Measurements from ENCODE around the gene NOS3. TPM values are rescaled to one million over a fixed set of nuclear protein-coding genes. Genes with fewer than 3 reads are reported as not detected.

The NOS3 gene
- total RNA-seq, 1 donor from 2014 or later: 1.0 TPM

- H3K36me3 ChIP-seq (ENCODE audit: control insufficient read depth, insufficient read depth, low read length): no peaks in the 10 kb centered on the region
- no peak for TF ChIP-seq CTCF (IDR thresholded peaks at IDR 0.05; ENCODE audit: insufficient read depth, low read length, poor library complexity, severe bottlenecking)
- no peak overlapping the region for H3K4me3 ChIP-seq (ENCODE audit: low read depth, low read length)
- peaks cover 62% of the 10 kb centered on the region for H3K27me3 ChIP-seq (ENCODE audit: control insufficient read depth, insufficient read depth, low read length)
- DNase-seq (ENCODE audit: low read depth): no peak
These were observed 10.2 kb upstream of the NOS3 start for GRCh38 chr7:150980663-150981062.

GRCh38 chr7:150981644-150982043 is 9.2 kb upstream of the NOS3 start:
- H3K27me3 ChIP-seq (ENCODE audit: control insufficient read depth, insufficient read depth, low read length): peaks cover 59% of the 10 kb centered on the region
- DNase-seq (ENCODE audit: low read depth): no peak
- no peak overlapping the region for H3K4me3 ChIP-seq (ENCODE audit: low read depth, low read length)
- TF ChIP-seq CTCF (IDR thresholded peaks at IDR 0.05; ENCODE audit: insufficient read depth, low read length, poor library complexity, severe bottlenecking): no peak
- H3K36me3 ChIP-seq (ENCODE audit: control insufficient read depth, insufficient read depth, low read length): no peaks in the 10 kb centered on the region

GRCh38 chr7:150982351-150982750 is 8.5 kb upstream of the NOS3 start:
- H3K36me3 ChIP-seq (ENCODE audit: control insufficient read depth, insufficient read depth, low read length): no peaks in the 10 kb centered on the region
- DNase-seq (ENCODE audit: low read depth): no peak
- no peak overlapping the region for H3K4me3 ChIP-seq (ENCODE audit: low read depth, low read length)
- no peak for TF ChIP-seq CTCF (IDR thresholded peaks at IDR 0.05; ENCODE audit: insufficient read depth, low read length, poor library complexity, severe bottlenecking)
- peaks cover 56% of the 10 kb centered on the region for H3K27me3 ChIP-seq (ENCODE audit: control insufficient read depth, insufficient read depth, low read length)

GRCh38 chr7:150983893-150984368 is 6.9 kb upstream of the NOS3 start:
- Histone ChIP-seq H3K36me3 (ENCODE audit: control insufficient read depth, insufficient read depth, low read length) (no peaks in the 10 kb centered on the region), H3K27me3 (ENCODE audit: control insufficient read depth, insufficient read depth, low read length) (peaks cover 57% of the 10 kb centered on the region), H3K4me3 (ENCODE audit: low read depth, low read length) (no peak overlapping the region)
- TF ChIP-seq CTCF (IDR thresholded peaks at IDR 0.05; ENCODE audit: insufficient read depth, low read length, poor library complexity, severe bottlenecking): no peak
- DNase-seq (ENCODE audit: low read depth): peak; percentile 5

- H3K36me3 ChIP-seq (ENCODE audit: control insufficient read depth, insufficient read depth, low read length): no peaks in the 10 kb centered on the region
- peak; percentile 79 for TF ChIP-seq CTCF (IDR thresholded peaks at IDR 0.05; ENCODE audit: insufficient read depth, low read length, poor library complexity, severe bottlenecking)
- no peak overlapping the region for H3K4me3 ChIP-seq (ENCODE audit: low read depth, low read length)
- H3K27me3 ChIP-seq (ENCODE audit: control insufficient read depth, insufficient read depth, low read length): peaks cover 38% of the 10 kb centered on the region
- DNase-seq (ENCODE audit: low read depth): no peak
These were observed 4.7 kb upstream of the NOS3 start for GRCh38 chr7:150986099-150986512.

- DNase-seq (ENCODE audit: low read depth): no peak
- no peaks in the 10 kb centered on the region for H3K36me3 ChIP-seq (ENCODE audit: control insufficient read depth, insufficient read depth, low read length)
- H3K4me3 ChIP-seq (ENCODE audit: low read depth, low read length): no peak overlapping the region
- H3K27me3 ChIP-seq (ENCODE audit: control insufficient read depth, insufficient read depth, low read length): peaks cover 35% of the 10 kb centered on the region
- TF ChIP-seq CTCF (IDR thresholded peaks at IDR 0.05; ENCODE audit: insufficient read depth, low read length, poor library complexity, severe bottlenecking): no peak
These were observed 4.3 kb upstream of the NOS3 start for GRCh38 chr7:150986556-150986955.

Measured in kidney epithelial cell (primary cell).